Measurements from ENCODE around the gene UBE2J2. TPM values are rescaled to one million over a fixed set of nuclear protein-coding genes. Genes with fewer than 3 reads are reported as not detected.

UBE2J2 gene
- total and polyA plus RNA-seq, 2 of the 13 experiments (the other 11 are each of a cell fraction or from before 2014, with no cell fraction given): 25.4 to 29.4 TPM

DNA sequence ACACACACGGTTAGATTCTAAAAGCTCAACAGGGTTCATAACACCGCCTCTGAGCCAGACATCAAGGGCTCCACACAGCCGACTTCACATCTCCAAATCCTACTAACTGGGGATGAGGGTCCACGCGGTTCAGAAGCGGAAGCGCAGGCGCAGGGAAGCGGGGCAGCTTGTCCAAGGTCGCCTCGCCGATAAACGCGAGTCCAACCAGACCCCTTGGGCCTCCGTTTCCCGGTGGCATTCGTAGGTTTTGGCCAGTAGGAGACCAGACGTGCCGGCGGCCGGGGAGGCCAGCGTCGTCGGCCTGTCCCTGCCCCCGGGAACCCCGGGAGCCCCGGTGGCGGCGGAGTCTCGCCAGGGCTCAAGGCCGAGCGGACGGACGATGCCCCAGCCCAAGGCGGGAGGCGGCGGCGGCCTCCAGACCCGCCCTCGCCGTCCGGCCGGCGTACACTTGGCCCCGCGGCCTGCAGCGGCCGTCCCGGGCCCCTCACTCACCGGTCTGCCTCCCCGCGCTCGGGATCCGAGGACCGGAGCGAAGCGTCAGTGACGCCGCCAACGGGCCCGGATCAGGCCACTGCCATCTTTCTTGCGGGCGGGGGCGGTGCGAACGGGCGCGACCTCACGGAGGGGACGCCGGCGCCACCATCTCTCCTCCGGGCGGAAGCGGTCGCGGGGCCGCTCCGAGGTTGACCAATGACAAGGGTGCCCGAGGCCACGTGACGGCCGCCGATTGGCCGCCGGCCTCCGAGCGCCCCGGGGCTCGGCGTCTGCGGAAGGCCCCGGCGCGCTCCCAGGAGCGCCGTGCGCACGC is 42.0 kb downstream of the UBE2J2 start, which contains the start of gene SDF4 (continued):
- TF ChIP-seq, protein P1, sequence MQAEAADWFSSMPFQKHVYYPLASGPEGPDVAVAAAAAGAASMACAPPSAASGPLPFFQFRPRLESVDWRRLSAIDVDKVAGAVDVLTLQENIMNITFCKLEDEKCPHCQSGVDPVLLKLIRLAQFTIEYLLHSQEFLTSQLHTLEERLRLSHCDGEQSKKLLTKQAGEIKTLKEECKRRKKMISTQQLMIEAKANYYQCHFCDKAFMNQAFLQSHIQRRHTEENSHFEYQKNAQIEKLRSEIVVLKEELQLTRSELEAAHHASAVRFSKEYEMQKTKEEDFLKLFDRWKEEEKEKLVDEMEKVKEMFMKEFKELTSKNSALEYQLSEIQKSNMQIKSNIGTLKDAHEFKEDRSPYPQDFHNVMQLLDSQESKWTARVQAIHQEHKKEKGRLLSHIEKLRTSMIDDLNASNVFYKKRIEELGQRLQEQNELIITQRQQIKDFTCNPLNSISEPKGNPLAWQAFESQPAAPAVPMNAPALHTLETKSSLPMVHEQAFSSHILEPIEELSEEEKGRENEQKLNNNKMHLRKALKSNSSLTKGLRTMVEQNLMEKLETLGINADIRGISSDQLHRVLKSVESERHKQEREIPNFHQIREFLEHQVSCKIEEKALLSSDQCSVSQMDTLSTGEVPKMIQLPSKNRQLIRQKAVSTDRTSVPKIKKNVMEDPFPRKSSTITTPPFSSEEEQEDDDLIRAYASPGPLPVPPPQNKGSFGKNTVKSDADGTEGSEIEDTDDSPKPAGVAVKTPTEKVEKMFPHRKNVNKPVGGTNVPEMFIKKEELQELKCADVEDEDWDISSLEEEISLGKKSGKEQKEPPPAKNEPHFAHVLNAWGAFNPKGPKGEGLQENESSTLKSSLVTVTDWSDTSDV (CRISPR knock-in tag; IDR thresholded peaks at IDR 0.05): no peak
- TF ChIP-seq TFE3 (CRISPR knock-in tag; IDR thresholded peaks at IDR 0.05) (peak; percentile 64), NKX3-1 (CRISPR knock-in tag; IDR thresholded peaks at IDR 0.05) (0 out of 2 replicates have a peak, but pooled peaks have one; percentile 70), USF2 (IDR thresholded peaks at IDR 0.05; ENCODE audit: low read depth, low read length) (peak; percentile 90), USF2 (CRISPR knock-in tag; IDR thresholded peaks at IDR 0.05; ENCODE audit: borderline replicate concordance) (peak; percentile 82; the same call in 1 of the 2 replicates), PHF21A (CRISPR knock-in tag; IDR thresholded peaks at IDR 0.05) (peak; percentile 36; the same call in 1 of the 2 replicates), AKNA (CRISPR knock-in tag; IDR thresholded peaks at IDR 0.05; ENCODE audit: borderline replicate concordance) (no peak), CREB1 (IDR thresholded peaks at IDR 0.05) (peak; percentile 71), CREB1 (CRISPR knock-in tag; IDR thresholded peaks at IDR 0.05) (peak; percentile 67), ZNF333 (CRISPR knock-in tag; IDR thresholded peaks at IDR 0.05; ENCODE audit: borderline replicate concordance) (peak; percentile 87), ZNF224 (CRISPR knock-in tag; IDR thresholded peaks at IDR 0.05) (peak; percentile 78; the same call in 1 of the 2 replicates), TCF7 (IDR thresholded peaks at IDR 0.05; ENCODE audit: low read depth) (no peak), ATF7 (IDR thresholded peaks at IDR 0.05) (no peak), ATF7 (CRISPR knock-in tag; IDR thresholded peaks at IDR 0.05) (no peak), ZBTB21 (CRISPR knock-in tag; IDR thresholded peaks at IDR 0.05) (no peak), GTF3A (CRISPR knock-in tag; conservative IDR thresholded peaks at IDR 0.05) (no peak; the same call in 1 of the 2 replicates), SIN3A (IDR thresholded peaks at IDR 0.05; ENCODE audit: borderline replicate concordance, low read depth, low read length) (peak; percentile 23; the same call in 1 of the 2 replicates)
- TF ChIP-seq, protein P2, sequence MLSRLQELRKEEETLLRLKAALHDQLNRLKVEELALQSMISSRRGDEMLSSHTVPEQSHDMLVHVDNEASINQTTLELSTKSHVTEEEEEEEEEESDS (CRISPR knock-in tag; IDR thresholded peaks at IDR 0.05; ENCODE audit: borderline replicate concordance): no peak

Data from HepG2 (cell line).